Hematopoietic multipotent progenitor cell (in vitro differentiated cells): ENCODE data around the gene CEP131. TPM values are rescaled to one million over a fixed set of nuclear protein-coding genes. Genes with fewer than 3 reads are reported as not detected.

ENCODE experiments used
- DNase-seq, 3 donors: peaks; one replicate each; pipeline ENCODE4 v3.0.0-alpha.2; 2011 to 2015; ENCODE audit warnings: low read depth in 2 of 3, low spot score in 2 of 3
- total RNA-seq: library from RNA; depleted of rRNA; stranded (reverse); fragments of >200 nt; gene quantifications from one replicate; pipeline ENCODE4 v1.2.3, GENCODE V29; 2012

The CEP131 gene
- 17.8 TPM for total RNA-seq

GRCh38 chr17:81222906-81223761 is at the start of gene CEP131:
Gene CEP131, minus strand, starts transcription at chr17:81222965. Its CDS starts 2,909 bp downstream, at chr17:81220056.
- peak; percentile 93 to 99 (median 98) for DNase-seq

GRCh38 chr17:81271226-81271625 is 48.5 kb upstream of the CEP131 start:
- no peak for DNase-seq

GRCh38 chr17:81270279-81270678 is 47.5 kb upstream of the CEP131 start:
- no peak for DNase-seq

- no peak for DNase-seq
Measured at GRCh38 chr17:81267390-81268067, 44.8 kb upstream of the CEP131 start.

GRCh38 chr17:81265576-81265975 is 42.8 kb upstream of the CEP131 start:
- DNase-seq = no peak

GRCh38 chr17:81264640-81265039 is 41.9 kb upstream of the CEP131 start:
- no peak for DNase-seq

GRCh38 chr17:81263371-81264181 is 40.8 kb upstream of the CEP131 start:
- DNase-seq = no peak

- no peak for DNase-seq
Measured at GRCh38 chr17:81261582-81262336, 39.0 kb upstream of the CEP131 start.

- DNase-seq = no peak
Measured at GRCh38 chr17:81261096-81261495, 38.3 kb upstream of the CEP131 start.

- DNase-seq = no peak
Measured at GRCh38 chr17:81260641-81261040, 37.9 kb upstream of the CEP131 start.

GRCh38 chr17:81260171-81260570 is 37.4 kb upstream of the CEP131 start:
- DNase-seq = no peak

GRCh38 chr17:81259058-81259605 is 36.4 kb upstream of the CEP131 start:
- no peak for DNase-seq

GRCh38 chr17:81258292-81258691 is 35.5 kb upstream of the CEP131 start:
- DNase-seq = no peak

GRCh38 chr17:81257533-81257932 is 34.8 kb upstream of the CEP131 start:
- DNase-seq = no peak

GRCh38 chr17:81256616-81257015 is 33.9 kb upstream of the CEP131 start:
- no peak for DNase-seq

- DNase-seq = peak in 1 of 3 donors; percentile 20
Measured at GRCh38 chr17:81254955-81255717, 32.4 kb upstream of the CEP131 start.

GRCh38 chr17:81253358-81254131 is 30.8 kb upstream of the CEP131 start:
- peak; percentile 39 to 63 (median 53) for DNase-seq

GRCh38 chr17:81252987-81253329 is 30.2 kb upstream of the CEP131 start:
- DNase-seq = no peak
